Kasumi-1 (cell line): ENCODE results near the gene PHLDB1.
"Not testable (repeated sequence)": the region's sequence is repeated elsewhere in the genome, so short reads cannot be mapped to it uniquely, and the experiment has no call there.

Experiments used
- DNase-seq, 2 experiments: peaks; one replicate each; lab custom pipeline; 2025; lab: John Stamatoyannopoulos, UW

Gene PHLDB1

DNA sequence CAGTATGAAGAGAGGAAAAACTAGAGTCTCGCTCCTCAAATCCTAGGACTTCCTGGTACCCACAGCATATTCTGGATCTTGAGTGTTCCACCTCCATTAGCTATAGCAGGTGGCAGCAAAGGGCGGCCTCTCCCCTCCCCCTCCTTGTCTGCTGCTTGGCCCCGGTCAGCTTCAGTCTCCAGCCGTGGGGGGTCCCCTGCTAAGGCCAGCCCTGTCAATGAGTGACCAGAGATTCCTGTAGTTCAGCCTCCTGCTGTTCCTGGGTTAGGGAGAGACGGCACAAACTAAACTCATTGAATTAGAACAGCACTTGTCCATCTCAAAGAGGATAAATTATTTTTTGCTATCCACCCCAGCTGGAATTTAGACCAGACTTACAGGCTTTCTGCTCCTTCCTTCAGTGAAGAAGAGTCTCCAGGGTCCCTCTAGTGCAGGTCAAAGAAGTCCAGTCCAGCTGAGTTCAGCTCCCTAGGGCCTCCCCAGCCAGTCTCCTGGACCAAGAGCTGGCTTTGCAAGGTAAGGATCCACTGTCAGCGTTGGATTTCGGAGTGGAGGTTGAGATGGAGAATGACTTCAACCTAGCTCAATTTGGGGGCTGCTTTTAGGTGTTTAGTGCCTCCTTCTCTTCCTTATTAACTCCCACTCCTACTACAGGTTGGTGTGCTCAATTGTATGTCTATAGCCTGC is 1.1 kb upstream of the PHLDB1 start:
- DNase-seq: no peak

- DNase-seq: no peak
These were observed 579 bp upstream of the PHLDB1 start for GRCh38 chr11:118606844-118607228.

DNA sequence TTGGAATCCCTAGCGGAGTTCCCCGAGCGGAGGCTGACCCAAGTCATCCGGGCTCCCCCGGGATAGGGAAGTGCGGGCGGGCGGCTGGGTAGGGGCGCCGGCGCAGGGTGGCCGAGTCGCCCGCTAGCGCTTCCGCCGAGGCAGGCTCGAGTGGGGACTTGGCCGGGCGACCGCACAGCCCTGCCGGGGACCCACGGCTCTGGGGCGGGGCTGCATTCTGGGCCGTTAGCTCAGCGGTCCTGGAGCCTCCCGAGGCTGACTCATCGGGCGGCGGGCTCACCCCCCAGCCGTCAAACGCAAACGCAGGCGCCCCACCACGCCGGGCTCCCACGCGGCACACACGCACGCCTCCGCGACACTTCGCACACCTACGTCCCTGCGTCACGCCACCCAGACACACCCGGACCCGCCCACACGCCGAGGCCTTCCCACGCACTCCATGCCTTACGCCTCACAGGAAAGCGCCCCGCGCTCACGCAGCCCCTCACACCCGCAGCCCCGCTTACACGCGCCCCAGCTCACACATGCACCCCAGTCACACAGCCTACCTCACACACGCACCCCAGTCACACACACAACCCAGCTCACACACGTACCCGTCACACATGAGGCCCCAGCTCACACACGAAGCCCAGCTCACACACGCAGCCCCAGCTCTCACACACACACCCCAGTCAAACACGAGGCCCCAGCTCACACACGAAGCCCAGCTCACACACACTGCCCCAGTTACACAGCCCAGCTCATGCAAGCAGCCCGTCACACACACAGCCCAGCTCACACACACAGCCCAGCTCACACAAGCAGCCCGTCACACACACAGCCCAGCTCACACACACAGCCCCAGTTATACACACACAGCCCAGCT is 1.2 kb downstream of the PHLDB1 start:
- peak in 1 of 2 experiments; percentile 8 for DNase-seq

DNA sequence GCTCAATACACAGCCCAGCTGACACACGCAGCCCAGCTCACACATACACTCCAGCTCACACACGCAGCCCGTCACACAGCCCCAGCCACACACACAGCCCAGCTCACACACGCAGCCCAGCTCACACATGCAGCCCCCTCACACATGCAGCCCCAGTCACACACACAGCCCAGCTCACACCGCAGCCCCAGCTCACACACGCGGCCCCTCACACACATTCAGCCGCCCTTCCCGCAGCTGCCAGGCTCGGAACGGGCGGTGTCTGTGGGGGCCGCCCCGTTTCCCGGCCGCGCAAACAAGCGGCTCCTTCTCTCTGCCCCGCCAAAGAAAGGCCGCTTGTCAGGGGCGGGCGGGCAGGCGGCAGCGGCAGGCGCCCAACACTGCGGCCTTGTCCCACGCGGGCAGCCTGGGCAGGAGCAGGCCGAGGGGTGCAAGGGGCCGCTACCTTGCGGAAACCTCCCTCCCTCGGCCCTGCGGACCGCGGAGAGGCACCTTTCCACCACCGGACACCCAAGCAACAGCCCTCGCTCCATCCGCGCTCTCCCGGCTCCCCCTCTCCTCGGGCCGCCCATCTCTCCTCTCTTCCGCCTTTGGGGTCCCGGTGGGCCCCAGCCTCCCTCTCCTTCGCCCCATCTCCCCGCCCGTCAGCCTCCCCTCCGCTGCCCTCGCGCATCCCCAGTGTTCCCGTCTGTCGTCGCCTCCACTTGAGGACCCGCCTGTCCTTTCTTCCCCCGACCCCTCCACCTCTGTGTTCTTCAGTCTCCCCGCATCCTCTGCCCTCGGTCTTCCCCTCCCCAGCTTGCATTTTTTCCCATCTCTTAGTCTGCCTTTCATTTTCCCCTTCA is 2.2 kb downstream of the PHLDB1 start:
- DNase-seq: no peak

- DNase-seq: no peak
These were observed 2.9 kb downstream of the PHLDB1 start for GRCh38 chr11:118610225-118610772.

GRCh38 chr11:118610773-118611432 is 3.5 kb downstream of the PHLDB1 start:
- peak; percentile 34 to 43 for DNase-seq

GRCh38 chr11:118611433-118611795 is 4.0 kb downstream of the PHLDB1 start:
- DNase-seq: not testable (repeated sequence)

- no peak for DNase-seq
These were observed 5.0 kb downstream of the PHLDB1 start for GRCh38 chr11:118612378-118612777.

DNA sequence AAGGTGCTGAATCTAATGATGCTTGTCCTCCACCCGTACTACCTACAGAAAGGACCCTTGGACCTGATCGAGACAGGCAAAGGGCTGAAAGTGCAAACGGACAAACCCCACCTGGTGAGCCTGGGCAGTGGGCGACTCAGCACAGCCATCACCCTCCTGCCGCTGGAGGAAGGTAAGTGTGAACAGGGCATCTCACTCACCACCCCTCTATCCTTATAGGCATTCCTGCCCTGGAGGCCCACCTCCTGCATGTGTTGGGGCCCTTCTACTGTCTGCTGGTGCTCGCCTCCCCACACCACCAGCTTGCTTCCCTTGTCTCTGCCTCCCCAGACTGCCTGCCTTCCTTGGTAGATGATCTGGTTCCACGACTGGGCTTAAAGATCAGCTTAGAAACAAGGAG is 7.1 kb downstream of the PHLDB1 start:
- no peak for DNase-seq

GRCh38 chr11:118615282-118615975 is 8.0 kb downstream of the PHLDB1 start:
- DNase-seq: no peak

DNA sequence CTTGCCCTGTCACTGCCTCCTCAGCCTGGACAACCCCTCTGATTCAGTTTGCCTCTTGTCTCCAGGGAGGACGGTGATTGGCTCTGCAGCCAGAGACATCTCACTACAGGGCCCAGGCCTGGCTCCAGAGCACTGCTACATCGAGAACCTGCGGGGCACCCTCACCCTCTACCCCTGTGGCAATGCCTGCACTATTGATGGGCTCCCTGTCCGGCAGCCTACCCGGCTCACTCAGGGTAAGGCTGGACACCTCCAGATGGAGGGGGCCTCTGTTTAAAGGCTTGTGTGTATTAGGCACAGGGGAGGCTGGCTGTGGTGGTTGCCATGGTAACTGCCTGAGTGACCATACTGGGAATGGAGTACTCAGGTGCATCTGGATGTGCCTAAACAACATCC is 8.6 kb downstream of the PHLDB1 start:
- DNase-seq: no peak

GRCh38 chr11:118618115-118618990 is 10.9 kb downstream of the PHLDB1 start:
- no peak for DNase-seq

DNA sequence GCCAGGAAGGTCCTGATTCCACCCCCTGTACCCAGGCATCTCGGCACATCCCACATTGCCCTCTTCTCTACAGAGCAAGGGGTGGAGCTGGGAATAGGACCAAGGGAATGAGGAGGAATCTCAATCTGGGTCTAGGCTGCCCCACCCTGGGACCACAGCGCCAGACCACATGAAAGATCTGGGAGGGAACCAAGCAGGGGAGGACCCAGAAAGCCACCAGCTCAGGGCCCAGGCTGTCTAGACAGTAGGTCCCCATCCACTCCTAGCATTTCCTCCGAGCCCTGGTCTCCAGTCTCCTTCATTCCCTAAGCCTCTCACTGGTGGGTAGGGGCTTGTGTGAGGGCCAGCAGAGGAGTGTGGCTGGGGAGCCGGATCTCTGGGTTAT is 11.6 kb downstream of the PHLDB1 start:
- no peak for DNase-seq

GRCh38 chr11:118619444-118620197 is 12.2 kb downstream of the PHLDB1 start:
- DNase-seq: peak; percentile 69 to 85

GRCh38 chr11:118620529-118621070 is 13.2 kb downstream of the PHLDB1 start:
- DNase-seq: no peak

- DNase-seq: peak; percentile 53 to 56
These were observed 13.8 kb downstream of the PHLDB1 start for GRCh38 chr11:118621071-118621783.

DNA sequence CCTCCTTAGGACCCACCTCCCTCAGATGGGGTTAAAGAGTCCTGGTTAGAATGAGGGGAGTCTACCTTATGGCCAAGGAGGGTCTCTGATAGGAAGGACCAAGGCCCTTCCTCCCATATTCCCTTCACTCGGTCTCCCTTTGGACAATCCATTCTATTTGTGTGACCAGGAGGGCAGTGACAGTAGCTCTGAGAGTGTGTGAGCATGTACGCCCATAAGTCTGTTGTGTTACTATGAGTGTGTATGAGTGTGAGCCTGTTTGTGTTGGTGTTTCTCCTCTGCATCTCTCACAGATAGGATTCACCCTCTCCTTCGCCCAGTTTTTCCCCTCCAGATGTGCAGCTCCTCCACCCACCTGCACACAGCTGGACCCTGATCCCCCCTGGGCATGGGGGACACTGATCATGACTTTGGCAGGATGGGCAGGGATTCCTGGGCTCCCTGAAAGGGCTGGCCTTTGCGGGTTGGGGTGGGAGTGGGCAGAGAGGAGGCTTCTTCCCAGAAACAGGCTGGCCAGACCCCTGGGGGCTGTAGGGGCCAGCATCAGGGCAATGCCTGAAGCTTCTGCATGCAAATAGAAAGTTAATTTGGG is 14.5 kb downstream of the PHLDB1 start:
- no peak for DNase-seq
